Left ventricle myocardium inferior (tissue), 1 donor: Measurements from ENCODE around the gene MAPK6. TPM values are rescaled to one million over a fixed set of nuclear protein-coding genes. Genes with fewer than 3 reads are reported as not detected.
A peak's percentile ranks its signal among the peaks of the same experiment; 100 is the strongest.

Source experiments
- DNase-seq: peaks from one replicate; pipeline ENCODE4 v3.0.0-alpha.2; 2020
- H3K27ac ChIP-seq: fragments of 200-600 bp; replicated peaks from 2 replicates; pipeline ENCODE4 v1.8.0; 2021
- H3K27me3 ChIP-seq: fragments of 200-600 bp; 2 replicates; pipeline ENCODE4 v1.8.0; 2021; ENCODE audit warnings: low read depth
- H3K36me3 ChIP-seq: fragments of 200-600 bp; 2 replicates; pipeline ENCODE4 v1.8.0; 2021
- H3K4me1 ChIP-seq: fragments of 200-600 bp; 2 replicates; pipeline ENCODE4 v1.8.0; 2021
- H3K4me3 ChIP-seq: fragments of 200-600 bp; 2 replicates; pipeline ENCODE4 v1.8.0; 2021; ENCODE audit warnings: mild to moderate bottlenecking, moderate library complexity
- H3K9me3 ChIP-seq: fragments of 200-600 bp; replicated peaks from 2 replicates; pipeline ENCODE4 v1.8.0; 2021
- CTCF ChIP-seq: fragments of 200-600 bp; IDR thresholded peaks from 2 replicates; pipeline ENCODE4 v1.8.0; 2021; ENCODE audit warnings: antibody characterized with exemption, mild to moderate bottlenecking, borderline replicate concordance
- intact Hi-C: fragments of 100-400 bp; cut with micrococcal nuclease; formaldehyde crosslinking; loops from one replicate; pipeline ENCODE4 v1.11.0; 2022
- total RNA-seq: library from RNA; stranded (reverse); fragmentation: NEBNext Ultra II Directional; extraction: Animal tissue kit (Norgen Biotek cat#: 25700); gene quantifications from one replicate; pipeline ENCODE4 v1.2.1, GENCODE V29; 2021
- donor health status: DM: no; HTN: yes; CAD: no; lungs with severe emphysema.

The MAPK6 gene
- total RNA-seq, 1 donor from 2014 or later: 19.2 TPM

GRCh38 chr15:51973220-51973619 lies 45.8 kb upstream of the MAPK6 start:
- H3K27ac ChIP-seq: no peak overlapping the region
- H3K4me3 ChIP-seq: no peak overlapping the region
- peaks cover 2% of the 10 kb centered on the region for H3K9me3 ChIP-seq
- no peak for TF ChIP-seq CTCF
- intact Hi-C loops: no loop called here
- no peak for DNase-seq
- H3K27me3 ChIP-seq: no peaks in the 10 kb centered on the region
- peaks cover 26% of the 10 kb centered on the region for H3K4me1 ChIP-seq
- H3K36me3 ChIP-seq: peaks cover 7% of the 10 kb centered on the region

GRCh38 chr15:51973775-51974174 lies 45.2 kb upstream of the MAPK6 start:
- H3K4me1 ChIP-seq: peaks cover 26% of the 10 kb centered on the region
- no peak for DNase-seq
- no peaks in the 10 kb centered on the region for H3K27me3 ChIP-seq
- H3K27ac ChIP-seq: no peak overlapping the region
- no peaks in the 10 kb centered on the region for H3K9me3 ChIP-seq
- no peak overlapping the region for H3K4me3 ChIP-seq
- intact Hi-C loops: no loop called here
- H3K36me3 ChIP-seq: peaks cover 4% of the 10 kb centered on the region
- TF ChIP-seq CTCF: no peak

- no peaks in the 10 kb centered on the region for H3K9me3 ChIP-seq
- no peaks in the 10 kb centered on the region for H3K27me3 ChIP-seq
- peaks cover 25% of the 10 kb centered on the region for H3K4me1 ChIP-seq
- intact Hi-C loops: loop anchor here (5.0 kb wide), 1 partner anchor 95 kb away; no protein-coding TSS in a partner anchor
- H3K27ac ChIP-seq: peak overlapping the region; percentile 78
- no peak for DNase-seq
- peak overlapping the region; percentile 51 for H3K4me3 ChIP-seq
- no peaks in the 10 kb centered on the region for H3K36me3 ChIP-seq
- peak; percentile 58 for TF ChIP-seq CTCF
Observed at GRCh38 chr15:51982013-51982769, 36.8 kb upstream of the MAPK6 start.

- peak overlapping the region; percentile 78 for H3K27ac ChIP-seq
- intact Hi-C loops: loop anchor here (5.0 kb wide), 1 partner anchor 95 kb away; no protein-coding TSS in a partner anchor
- H3K36me3 ChIP-seq: no peaks in the 10 kb centered on the region
- H3K4me1 ChIP-seq: peaks cover 25% of the 10 kb centered on the region
- no peaks in the 10 kb centered on the region for H3K27me3 ChIP-seq
- DNase-seq: no peak
- TF ChIP-seq CTCF: no peak
- H3K4me3 ChIP-seq: no peak overlapping the region
- H3K9me3 ChIP-seq: no peaks in the 10 kb centered on the region
Observed at GRCh38 chr15:51982770-51983103, 36.3 kb upstream of the MAPK6 start.

- no peaks in the 10 kb centered on the region for H3K36me3 ChIP-seq
- no peaks in the 10 kb centered on the region for H3K27me3 ChIP-seq
- no peak for DNase-seq
- no peak for TF ChIP-seq CTCF
- no peaks in the 10 kb centered on the region for H3K9me3 ChIP-seq
- H3K4me3 ChIP-seq: no peak overlapping the region
- intact Hi-C loops: no loop called here
- no peak overlapping the region for H3K27ac ChIP-seq
- peaks cover 6% of the 10 kb centered on the region for H3K4me1 ChIP-seq
Observed at GRCh38 chr15:51991141-51991540, 27.9 kb upstream of the MAPK6 start.
